Muscle layer of duodenum (tissue), 2 donors: ENCODE results near the gene RPEL1.
A peak's percentile ranks its signal among the peaks of the same experiment; 100 is the strongest.

Experiments
- H3K27ac ChIP-seq: one replicate; pipeline ENCODE4 v1.7.0; 2013; ENCODE audit warnings: mild to moderate bottlenecking, low read length
- H3K27me3 ChIP-seq: one replicate; pipeline ENCODE4 v1.7.0; 2013; ENCODE audit warnings: low read depth, mild to moderate bottlenecking, control low read depth, low read length
- H3K36me3 ChIP-seq, 2 donors: one replicate each; pipeline ENCODE4 v1.7.0; 2013; ENCODE audit warnings: low read length in 2 of 2, control low read depth in 1 of 2, mild to moderate bottlenecking in 1 of 2; ENCODE audit not compliant: insufficient read depth in 2 of 2, control insufficient read depth in 1 of 2
- H3K4me1 ChIP-seq, 2 donors: one replicate each; pipeline ENCODE4 v1.7.0; 2013; ENCODE audit warnings: low read length in 2 of 2, mild to moderate bottlenecking in 2 of 2, control low read depth in 1 of 2, moderate library complexity in 1 of 2; ENCODE audit not compliant: insufficient read depth in 2 of 2, control insufficient read depth in 1 of 2
- H3K4me3 ChIP-seq, 2 donors: one replicate each; pipeline ENCODE4 v1.7.0; 2013; ENCODE audit warnings: low read length in 2 of 2, low read depth in 1 of 2, mild to moderate bottlenecking in 1 of 2
- H3K9me3 ChIP-seq, 2 donors: one replicate each; pipeline ENCODE4 v1.7.0; 2013; ENCODE audit warnings: low read length in 2 of 2, control low read depth in 1 of 2, mild to moderate bottlenecking in 1 of 2; ENCODE audit not compliant: control insufficient read depth in 1 of 2
- donor health status: healthy.

RPEL1 gene

GRCh38 chr10:103262229-103262628 lies 16.5 kb downstream of the RPEL1 start:
- Histone ChIP-seq H3K4me1 (no peaks in the 10 kb centered on the region), H3K9me3 (no peaks in the 10 kb centered on the region), H3K36me3 (no peaks in the 10 kb centered on the region), H3K27me3 (no peaks in the 10 kb centered on the region), H3K4me3 (no peak overlapping the region), H3K27ac (no peak overlapping the region)

GRCh38 chr10:103265717-103266329 lies 20.1 kb downstream of the RPEL1 start:
- Histone ChIP-seq H3K27me3 (no peaks in the 10 kb centered on the region), H3K4me1 (no peaks in the 10 kb centered on the region), H3K27ac (no peak overlapping the region), H3K36me3 (no peaks in the 10 kb centered on the region), H3K9me3 (no peaks in the 10 kb centered on the region), H3K4me3 (no peak overlapping the region)

- Histone ChIP-seq H3K4me1 (peaks cover 0 to 16% of the 10 kb centered on the region in 2 donors), H3K27me3 (peaks cover 27% of the 10 kb centered on the region), H3K36me3 (no peaks in the 10 kb centered on the region), H3K4me3 (no peak overlapping the region), H3K27ac (no peak overlapping the region), H3K9me3 (peaks cover 0 to 3% of the 10 kb centered on the region in 2 donors)
Observed at GRCh38 chr10:103273041-103273441, 27.4 kb downstream of the RPEL1 start.

DNA sequence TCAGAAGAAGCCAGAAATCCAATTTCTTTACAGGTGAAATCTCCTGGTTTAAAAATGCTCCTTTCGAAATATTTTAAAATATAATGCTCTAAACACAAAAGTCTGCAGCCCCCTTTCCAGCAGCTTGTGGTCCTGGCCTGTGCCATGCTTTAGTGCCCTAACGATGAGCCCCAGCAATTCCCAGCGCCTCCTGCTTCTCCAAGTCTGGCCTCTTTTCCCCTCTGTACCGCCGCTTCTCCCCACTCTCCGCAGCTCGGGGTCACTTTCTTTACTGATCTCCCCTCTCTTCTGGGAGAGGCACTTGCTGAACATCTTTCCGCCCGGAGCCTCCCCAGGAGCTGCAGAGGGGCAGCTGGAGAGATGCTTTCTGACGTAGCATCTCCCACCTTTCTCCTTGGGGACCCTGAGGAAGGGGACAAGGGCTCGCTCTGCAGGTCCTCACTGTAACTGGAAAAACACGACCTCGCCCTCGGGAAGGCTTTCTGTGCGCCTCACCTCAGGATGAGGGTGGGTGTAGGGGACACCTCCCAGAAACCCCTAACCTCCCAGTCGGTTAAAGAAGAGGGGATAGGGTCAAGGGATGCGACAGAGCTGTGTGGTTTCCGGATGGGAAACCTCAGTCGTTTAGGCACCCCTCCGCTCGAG lies 30.7 kb downstream of the RPEL1 start:
- Histone ChIP-seq H3K4me3 (peak overlapping the region in 1 of 2 donors; percentile 62), H3K4me1 (peaks cover 0 to 16% of the 10 kb centered on the region in 2 donors)

GRCh38 chr10:103276896-103277712 lies 31.4 kb downstream of the RPEL1 start, which contains the start of gene INA:
Gene INA (plus strand): TSS chr10:103277138. CDS start chr10:103277212, 74 bp downstream.
- H3K36me3 ChIP-seq: no peaks in the 10 kb centered on the region
- peaks cover 0 to 16% of the 10 kb centered on the region in 2 donors for H3K4me1 ChIP-seq
- peaks cover 0 to 4% of the 10 kb centered on the region in 2 donors for H3K9me3 ChIP-seq
- peak within 1 kb of the TSS in 1 of 2 donors; percentile 62 for H3K4me3 ChIP-seq
- H3K27me3 ChIP-seq: peaks cover 47% of the 10 kb centered on the region
- H3K27ac ChIP-seq: no peak within 1 kb of the TSS

More for the DNA sequence above, 30.7 kb downstream of the RPEL1 start:
- Histone ChIP-seq H3K27me3 (peaks cover 42% of the 10 kb centered on the region), H3K9me3 (peaks cover 0 to 4% of the 10 kb centered on the region in 2 donors), H3K27ac (no peak overlapping the region), H3K36me3 (no peaks in the 10 kb centered on the region)

GRCh38 chr10:103277713-103278536 lies 32.2 kb downstream of the RPEL1 start:
- Histone ChIP-seq H3K9me3 (peaks cover 0 to 4% of the 10 kb centered on the region in 2 donors), H3K4me3 (peak overlapping the region in 1 of 2 donors; percentile 62), H3K4me1 (peaks cover 0 to 16% of the 10 kb centered on the region in 2 donors), H3K27me3 (peaks cover 47% of the 10 kb centered on the region), H3K36me3 (no peaks in the 10 kb centered on the region), H3K27ac (no peak overlapping the region)

DNA sequence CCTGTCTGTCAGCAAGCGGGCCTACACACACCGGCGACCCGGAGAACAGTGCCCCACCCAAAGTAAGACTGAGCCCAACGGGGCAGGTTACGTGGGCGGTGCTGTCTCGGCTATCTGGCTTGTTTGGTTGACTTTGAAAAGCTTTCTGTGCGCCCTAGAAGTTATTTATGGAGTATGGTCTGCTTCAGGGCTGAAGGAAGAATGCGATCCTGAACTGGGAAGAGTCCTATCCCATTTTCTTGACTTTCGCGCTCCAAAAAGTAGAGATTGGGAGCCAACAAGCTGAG lies 32.8 kb downstream of the RPEL1 start:
- no peaks in the 10 kb centered on the region for H3K36me3 ChIP-seq
- peaks cover 0 to 16% of the 10 kb centered on the region in 2 donors for H3K4me1 ChIP-seq
- no peak overlapping the region for H3K27ac ChIP-seq
- peaks cover 47% of the 10 kb centered on the region for H3K27me3 ChIP-seq
- H3K4me3 ChIP-seq: no peak overlapping the region
- peaks cover 0 to 4% of the 10 kb centered on the region in 2 donors for H3K9me3 ChIP-seq

DNA sequence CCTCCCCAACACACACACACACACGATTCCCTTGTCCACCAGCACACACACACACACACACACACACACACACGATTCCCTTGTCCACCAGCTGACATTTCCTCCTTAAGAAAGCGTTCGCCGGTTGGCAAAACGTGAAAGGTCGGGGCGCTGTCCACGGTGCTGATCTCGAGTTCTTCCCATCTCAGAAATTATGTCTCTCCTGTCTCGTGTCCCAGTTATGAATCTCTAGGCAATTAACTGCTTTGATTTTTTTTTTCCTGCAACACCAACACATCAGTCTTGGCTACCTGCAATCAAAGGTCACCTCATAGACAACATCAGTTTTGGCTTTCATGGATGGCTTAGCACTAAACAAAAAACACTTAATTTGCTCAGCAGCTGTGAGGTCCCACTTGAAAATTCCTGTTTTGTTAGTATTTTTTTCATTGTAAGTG lies 33.2 kb downstream of the RPEL1 start:
- Histone ChIP-seq H3K9me3 (peaks cover 0 to 4% of the 10 kb centered on the region in 2 donors), H3K4me3 (no peak overlapping the region), H3K27ac (no peak overlapping the region), H3K4me1 (peaks cover 0 to 16% of the 10 kb centered on the region in 2 donors), H3K27me3 (peaks cover 47% of the 10 kb centered on the region), H3K36me3 (no peaks in the 10 kb centered on the region)

DNA sequence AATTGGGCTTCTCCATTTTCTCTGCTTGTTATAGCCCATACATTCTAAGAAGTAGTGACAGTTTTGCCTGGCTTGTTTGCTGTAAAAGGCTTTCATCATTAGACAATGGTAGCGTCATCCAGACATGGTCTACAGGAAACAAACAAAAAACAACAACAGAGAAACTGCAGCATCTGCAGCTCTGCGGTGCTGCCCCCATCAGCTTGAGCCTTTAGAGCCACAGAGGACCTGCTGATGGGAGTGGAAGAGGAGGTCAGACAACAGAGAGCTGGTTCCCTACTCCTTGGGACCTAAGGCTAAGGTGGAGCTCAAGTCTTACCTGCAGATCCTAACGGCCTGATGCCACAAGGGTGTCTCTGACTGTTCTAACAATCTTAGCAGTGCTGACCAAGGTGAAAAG lies 34.3 kb downstream of the RPEL1 start:
- Histone ChIP-seq H3K27me3 (peaks cover 47% of the 10 kb centered on the region), H3K9me3 (peaks cover 0 to 4% of the 10 kb centered on the region in 2 donors), H3K36me3 (no peaks in the 10 kb centered on the region), H3K27ac (no peak overlapping the region), H3K4me3 (no peak overlapping the region), H3K4me1 (peaks cover 0 to 16% of the 10 kb centered on the region in 2 donors)

DNA sequence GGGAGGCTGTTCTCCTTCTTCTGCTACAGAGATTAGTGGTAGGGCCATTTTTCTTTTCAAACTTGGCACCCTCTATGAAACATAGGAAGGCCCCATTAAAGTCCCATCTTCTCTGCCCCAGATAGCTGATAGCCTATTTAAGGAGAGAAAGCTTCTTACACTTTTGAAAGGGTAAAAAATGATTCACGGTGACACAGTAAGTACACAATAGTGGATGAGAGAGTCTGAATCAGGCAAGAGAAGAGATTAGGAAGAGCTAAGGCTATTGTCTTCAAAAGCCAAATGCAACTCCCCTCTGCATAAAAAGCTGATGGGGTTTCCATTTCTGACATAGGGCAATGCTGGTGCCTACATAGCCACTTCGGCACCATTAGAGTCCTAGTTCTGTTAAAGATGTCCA lies 34.8 kb downstream of the RPEL1 start:
- Histone ChIP-seq H3K27me3 (peaks cover 42% of the 10 kb centered on the region), H3K4me3 (no peak overlapping the region), H3K36me3 (no peaks in the 10 kb centered on the region), H3K4me1 (peaks cover 0 to 16% of the 10 kb centered on the region in 2 donors), H3K9me3 (peaks cover 0 to 4% of the 10 kb centered on the region in 2 donors), H3K27ac (no peak overlapping the region)
